Activated CD4-positive, CD25-positive, alpha-beta regulatory T cell treated with anti-CD3 and anti-CD28 coated beads, Interleukin-2, amount 50 U/mL, for 16 hours (primary cell): ENCODE results near the gene GNG14.
"Not testable (repeated sequence)": the region's sequence is repeated elsewhere in the genome, so short reads cannot be mapped to it uniquely, and the experiment has no call there.

ENCODE experiments used
- DNase-seq: peaks from one replicate; pipeline ENCODE4 v3.0.0-alpha.2; 2020; ENCODE audit warnings: low read depth, low spot score

The GNG14 gene

GRCh38 chr19:12687496-12688196, at the start of gene GNG14:
Gene GNG14, plus strand, starts transcription at chr19:12687998. Its CDS starts 51 bp downstream, at chr19:12688049.
- no peak for DNase-seq

- no peak for DNase-seq
These were observed 49.1 kb upstream of the GNG14 start for GRCh38 chr19:12638611-12639182.

GRCh38 chr19:12639901-12640613, 47.7 kb upstream of the GNG14 start:
- DNase-seq = peak; percentile 64

GRCh38 chr19:12641456-12641855, 46.3 kb upstream of the GNG14 start:
- no peak for DNase-seq

GRCh38 chr19:12642506-12642905, 45.3 kb upstream of the GNG14 start:
- DNase-seq = no peak

- not testable (repeated sequence) for DNase-seq
These were observed 44.1 kb upstream of the GNG14 start for GRCh38 chr19:12643716-12644115.

GRCh38 chr19:12646551-12646950, 41.2 kb upstream of the GNG14 start:
- no peak for DNase-seq

- no peak for DNase-seq
These were observed 40.8 kb upstream of the GNG14 start for GRCh38 chr19:12647047-12647446.

- no peak for DNase-seq
These were observed 40.2 kb upstream of the GNG14 start for GRCh38 chr19:12647490-12648071.

GRCh38 chr19:12648088-12648487, 39.7 kb upstream of the GNG14 start:
- DNase-seq = no peak

GRCh38 chr19:12649941-12650340, 37.9 kb upstream of the GNG14 start:
- DNase-seq = no peak

- no peak for DNase-seq
These were observed 35.6 kb upstream of the GNG14 start for GRCh38 chr19:12652219-12652618.

- no peak for DNase-seq
These were observed 32.3 kb upstream of the GNG14 start for GRCh38 chr19:12655546-12655945.

- no peak for DNase-seq
These were observed 30.8 kb upstream of the GNG14 start for GRCh38 chr19:12656899-12657571.

GRCh38 chr19:12657966-12658365, 29.8 kb upstream of the GNG14 start:
- no peak for DNase-seq

- DNase-seq = no peak
These were observed 26.8 kb upstream of the GNG14 start for GRCh38 chr19:12660980-12661379.

- no peak for DNase-seq
These were observed 23.2 kb upstream of the GNG14 start for GRCh38 chr19:12664406-12665280.

- no peak for DNase-seq
These were observed 22.6 kb upstream of the GNG14 start for GRCh38 chr19:12665281-12665573.

- DNase-seq = no peak
These were observed 22.0 kb upstream of the GNG14 start for GRCh38 chr19:12665671-12666264.

- peak; percentile 63 for DNase-seq
These were observed 21.3 kb upstream of the GNG14 start, which contains the start of the genes MAN2B1 and WDR83 for GRCh38 chr19:12666265-12667048. Gene MAN2B1, minus strand, starts transcription at chr19:12666742. Its CDS starts 41 bp downstream, at chr19:12666701. Gene WDR83, plus strand, starts transcription at chr19:12666807. Its CDS starts 2,984 bp downstream, at chr19:12669791.
